Melanocyte of skin (primary cell): ENCODE results near the gene AKAP8. TPM values are rescaled to one million over a fixed set of nuclear protein-coding genes. Genes with fewer than 3 reads are reported as not detected.

Source experiments
- small RNA-seq, 2 donors: library from RNA; depleted of rRNA; stranded (forward); fragments of <200 nt; gene quantifications; one replicate each; pipeline ENCODE3, GENCODE V24; 2012
- total RNA-seq, 2 donors: library from RNA; depleted of rRNA; stranded (reverse); fragments of >200 nt; gene quantifications; 2 replicates each; pipeline ENCODE4 v1.2.3, GENCODE V29; 2012

Gene AKAP8
- 10 to 100 TPM; 18.6 to 23.3 TPM for total RNA-seq

GRCh38 chr19:15379083-15379998 is at the start of gene AKAP8:
Gene AKAP8, minus strand, starts transcription at chr19:15379787. Its CDS starts 56 bp downstream, at chr19:15379731.

GRCh38 chr19:15418579-15419412 is 39.2 kb upstream of the AKAP8 start, which contains the start of gene AKAP8L:
Gene AKAP8L, minus strand, starts transcription at chr19:15418988. Its CDS starts 65 bp downstream, at chr19:15418923.

GRCh38 chr19:15332311-15332996 is 47.1 kb downstream of the AKAP8 start, which contains the start of gene BRD4:
Gene BRD4, minus strand, starts transcription at chr19:15332539. Its CDS starts 59,440 bp downstream, at chr19:15273099.

Small RNA genes within 50 kb of the gene (small RNA-seq; reads per million reads assigned to genes)
- 0 reads per million in 2 donors for gene AC005776.1

Other genes with a start within 250 kb of the AKAP8 start
- 1 to 10 TPM; 1.3 to 1.7 TPM for gene NOTCH3, start 178.8 kb downstream of the AKAP8 start, total RNA-seq
- gene EPHX3, start 147.3 kb downstream of the AKAP8 start, total RNA-seq: under 1 TPM in 1 of 2 donors, not detected in 1; under 0.01 TPM
- gene BRD4, start 47.2 kb downstream of the AKAP8 start, total RNA-seq: 10 to 100 TPM; 17.9 to 24.0 TPM
- 10 to 100 TPM; 60.9 to 71.6 TPM for gene AKAP8L, start 39.2 kb upstream of the AKAP8 start, total RNA-seq
- gene WIZ, start 70.2 kb upstream of the AKAP8 start, total RNA-seq: 1 to 10 TPM; 7.6 to 9.0 TPM
- not detected for gene RASAL3, start 84.8 kb upstream of the AKAP8 start, total RNA-seq
- not detected for gene PGLYRP2, start 99.7 kb upstream of the AKAP8 start, total RNA-seq
- not detected for gene CYP4F22, start 128.7 kb upstream of the AKAP8 start, total RNA-seq
- not detected for gene CYP4F8, start 235.4 kb upstream of the AKAP8 start, total RNA-seq